SH-SY5Y (cell line): ENCODE measurements around the gene CLTC.

ENCODE experiments used
- GATA2 ChIP-seq: IDR thresholded peaks from 2 replicates; pipeline ENCODE4 v1.6.1; 2011; ENCODE audit warnings: mild to moderate bottlenecking, low read depth, low read length
- GATA3 ChIP-seq: IDR thresholded peaks from 2 replicates; pipeline ENCODE4 v1.6.1; 2011; ENCODE audit warnings: low read depth, mild to moderate bottlenecking, low read length, moderate library complexity

GRCh38 chr17:59629174-59629573, 9.5 kb downstream of the CLTC start:
- TF ChIP-seq GATA2 = no peak
- TF ChIP-seq GATA3 = no peak
